ENCODE results near the gene ATP2B2. TPM values are rescaled to one million over a fixed set of nuclear protein-coding genes. Genes with fewer than 3 reads are reported as not detected.

The ATP2B2 gene
- total RNA-seq, 1 experiment from 2014 or later, result not detected

GRCh38 chr3:10510743-10511432, 5.5 kb upstream of the ATP2B2 start:
- Mint-ChIP-seq H3K27ac (ENCODE audit: unreplicated experiment) (no peak overlapping the region), H3K4me1 (ENCODE audit: low read depth, unreplicated experiment) (peaks cover 10% of the 10 kb centered on the region), H3K4me3 (ENCODE audit: low read depth, unreplicated experiment) (no peak overlapping the region), H3K27me3 (ENCODE audit: unreplicated experiment) (peaks cover 86% of the 10 kb centered on the region), H3K9me3 (ENCODE audit: low read depth, unreplicated experiment) (no peaks in the 10 kb centered on the region), H3K36me3 (ENCODE audit: insufficient read depth, unreplicated experiment) (no peaks in the 10 kb centered on the region)
- BruUV-seq (replicated peaks), result no TSS peak
- no peak for TF ChIP-seq CTCF (IDR thresholded peaks at IDR 0.05; ENCODE audit: unreplicated experiment)
- intact Hi-C loops (cut with micrococcal nuclease; ENCODE audit: unreplicated experiment), result no loop called here
- no peak for DNase-seq
- CTCF ChIA-PET, result no interaction called here

- TF ChIP-seq CTCF (IDR thresholded peaks at IDR 0.05; ENCODE audit: unreplicated experiment), result no peak
- no TSS peak for BruUV-seq (replicated peaks)
- Mint-ChIP-seq H3K27me3 (ENCODE audit: unreplicated experiment) (peaks cover 86% of the 10 kb centered on the region), H3K4me3 (ENCODE audit: low read depth, unreplicated experiment) (no peak overlapping the region), H3K4me1 (ENCODE audit: low read depth, unreplicated experiment) (peaks cover 10% of the 10 kb centered on the region), H3K27ac (ENCODE audit: unreplicated experiment) (no peak overlapping the region), H3K36me3 (ENCODE audit: insufficient read depth, unreplicated experiment) (no peaks in the 10 kb centered on the region), H3K9me3 (ENCODE audit: low read depth, unreplicated experiment) (no peaks in the 10 kb centered on the region)
- CTCF ChIA-PET, result no interaction called here
- intact Hi-C loops (cut with micrococcal nuclease; ENCODE audit: unreplicated experiment), result no loop called here
- no peak for DNase-seq
Measured at GRCh38 chr3:10510086-10510742, 4.8 kb upstream of the ATP2B2 start.

DNA sequence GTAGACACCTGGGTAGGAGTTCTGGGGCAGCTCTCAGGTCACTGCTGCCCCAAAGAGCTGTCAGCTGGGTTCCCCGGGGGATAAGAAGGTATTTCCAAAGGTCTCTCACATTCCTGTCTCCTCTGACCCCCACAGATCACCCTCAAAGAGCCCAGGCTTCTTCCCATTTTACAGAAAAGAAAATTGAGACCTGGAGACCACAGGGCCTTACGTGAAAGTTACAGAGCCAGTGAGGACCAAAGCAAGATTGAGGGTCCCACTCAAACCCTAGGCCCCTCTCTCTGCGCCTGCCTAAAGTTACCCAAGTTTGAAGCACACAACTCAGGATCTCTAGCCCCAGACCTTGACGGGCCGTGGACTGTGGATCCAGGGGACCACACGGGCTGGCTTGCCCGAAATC, 3.9 kb upstream of the ATP2B2 start:
- peaks cover 92% of the 10 kb centered on the region for H3K27me3 Mint-ChIP-seq (ENCODE audit: unreplicated experiment)
- TF ChIP-seq CTCF (IDR thresholded peaks at IDR 0.05; ENCODE audit: unreplicated experiment), result no peak
- H3K4me3 Mint-ChIP-seq (ENCODE audit: low read depth, unreplicated experiment), result no peak overlapping the region
- intact Hi-C loops (cut with micrococcal nuclease; ENCODE audit: unreplicated experiment), result no loop called here
- H3K27ac Mint-ChIP-seq (ENCODE audit: unreplicated experiment), result no peak overlapping the region
- CTCF ChIA-PET, result no interaction called here
- DNase-seq, result no peak
- H3K4me1 Mint-ChIP-seq (ENCODE audit: low read depth, unreplicated experiment), result peaks cover 10% of the 10 kb centered on the region
- no peaks in the 10 kb centered on the region for H3K9me3 Mint-ChIP-seq (ENCODE audit: low read depth, unreplicated experiment)
- BruUV-seq (replicated peaks), result no TSS peak
- no peaks in the 10 kb centered on the region for H3K36me3 Mint-ChIP-seq (ENCODE audit: insufficient read depth, unreplicated experiment)

DNA sequence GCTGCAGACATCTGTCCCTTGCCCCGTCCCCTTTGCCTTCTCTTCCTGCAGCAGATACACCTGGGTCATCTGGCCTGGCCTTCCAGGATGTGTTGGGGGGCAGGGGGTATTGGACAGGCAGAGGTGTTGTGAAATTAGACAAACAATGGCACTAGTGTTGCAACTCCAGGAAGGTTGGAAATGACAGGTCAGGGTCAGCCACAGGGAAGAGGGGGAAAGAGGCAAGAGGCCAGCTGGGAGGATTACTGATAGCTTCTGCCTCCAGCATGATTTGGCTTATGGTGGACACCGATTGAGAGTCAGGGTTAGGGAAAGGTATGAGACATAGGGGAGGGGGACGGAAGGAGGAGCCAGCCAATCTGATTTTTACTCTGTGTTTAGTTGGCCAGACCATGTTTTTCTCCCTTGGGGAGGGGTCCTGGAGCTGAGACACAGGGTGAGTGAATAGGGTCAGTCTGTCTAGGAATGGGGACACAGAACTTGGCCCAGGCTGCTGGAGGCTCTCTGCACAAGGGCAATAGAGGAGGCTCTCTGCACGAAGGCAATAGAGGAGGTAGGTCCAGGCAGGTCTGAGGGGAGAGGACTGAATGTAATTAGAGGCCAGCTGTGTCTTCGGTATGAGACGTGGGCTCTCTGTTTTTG, 3.4 kb upstream of the ATP2B2 start:
- TF ChIP-seq CTCF (IDR thresholded peaks at IDR 0.05; ENCODE audit: unreplicated experiment), result no peak
- no peaks in the 10 kb centered on the region for H3K9me3 Mint-ChIP-seq (ENCODE audit: low read depth, unreplicated experiment)
- DNase-seq, result no peak
- no peak overlapping the region for H3K27ac Mint-ChIP-seq (ENCODE audit: unreplicated experiment)
- BruUV-seq (replicated peaks), result no TSS peak
- no peak overlapping the region for H3K4me3 Mint-ChIP-seq (ENCODE audit: low read depth, unreplicated experiment)
- no peaks in the 10 kb centered on the region for H3K36me3 Mint-ChIP-seq (ENCODE audit: insufficient read depth, unreplicated experiment)
- H3K4me1 Mint-ChIP-seq (ENCODE audit: low read depth, unreplicated experiment), result peaks cover 10% of the 10 kb centered on the region
- CTCF ChIA-PET, result no interaction called here
- peaks cover 94% of the 10 kb centered on the region for H3K27me3 Mint-ChIP-seq (ENCODE audit: unreplicated experiment)
- intact Hi-C loops (cut with micrococcal nuclease; ENCODE audit: unreplicated experiment), result no loop called here
